ENCODE data around the gene PAFAH1B1.

DNA sequence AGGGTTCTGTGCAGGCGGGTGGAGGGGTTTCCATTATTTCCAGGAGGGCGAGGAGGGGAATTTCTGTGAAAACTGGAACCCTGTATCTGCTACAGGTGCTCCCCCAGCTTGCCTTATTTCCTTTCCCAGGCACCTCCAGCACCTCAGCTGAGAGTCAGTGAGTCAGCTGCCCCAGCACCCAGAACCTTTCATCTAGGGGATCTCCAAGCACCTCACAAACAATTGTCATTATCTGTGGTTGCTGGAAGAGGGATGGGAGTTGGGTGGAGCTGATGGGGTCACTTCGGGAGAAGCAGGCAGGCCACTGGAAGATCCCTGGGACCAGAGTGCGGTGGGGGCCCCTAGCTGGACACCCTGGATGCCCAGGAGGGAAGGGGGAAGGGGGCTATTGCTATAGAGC, 128.1 kb downstream of the PAFAH1B1 start:
- no peak for TF ChIP-seq POLR2A (IDR thresholded peaks at IDR 0.05)
- TF ChIP-seq, protein P1, sequence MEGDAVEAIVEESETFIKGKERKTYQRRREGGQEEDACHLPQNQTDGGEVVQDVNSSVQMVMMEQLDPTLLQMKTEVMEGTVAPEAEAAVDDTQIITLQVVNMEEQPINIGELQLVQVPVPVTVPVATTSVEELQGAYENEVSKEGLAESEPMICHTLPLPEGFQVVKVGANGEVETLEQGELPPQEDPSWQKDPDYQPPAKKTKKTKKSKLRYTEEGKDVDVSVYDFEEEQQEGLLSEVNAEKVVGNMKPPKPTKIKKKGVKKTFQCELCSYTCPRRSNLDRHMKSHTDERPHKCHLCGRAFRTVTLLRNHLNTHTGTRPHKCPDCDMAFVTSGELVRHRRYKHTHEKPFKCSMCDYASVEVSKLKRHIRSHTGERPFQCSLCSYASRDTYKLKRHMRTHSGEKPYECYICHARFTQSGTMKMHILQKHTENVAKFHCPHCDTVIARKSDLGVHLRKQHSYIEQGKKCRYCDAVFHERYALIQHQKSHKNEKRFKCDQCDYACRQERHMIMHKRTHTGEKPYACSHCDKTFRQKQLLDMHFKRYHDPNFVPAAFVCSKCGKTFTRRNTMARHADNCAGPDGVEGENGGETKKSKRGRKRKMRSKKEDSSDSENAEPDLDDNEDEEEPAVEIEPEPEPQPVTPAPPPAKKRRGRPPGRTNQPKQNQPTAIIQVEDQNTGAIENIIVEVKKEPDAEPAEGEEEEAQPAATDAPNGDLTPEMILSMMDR (IDR thresholded peaks at IDR 0.05): no peak
